HUES48 (cell line): ENCODE measurements around the gene ANKS1A.
"Not testable (repeated sequence)": the region's sequence is repeated elsewhere in the genome, so short reads cannot be mapped to it uniquely, and the experiment has no call there.

Source experiments
- H3K27ac ChIP-seq: one replicate; pipeline ENCODE4 v1.7.0; 2013; ENCODE audit warnings: low read depth, low read length, inconsistent platforms
- H3K27me3 ChIP-seq: 2 replicates; pipeline ENCODE4 v1.6.1; 2013; ENCODE audit warnings: mild to moderate bottlenecking, low read length; ENCODE audit not compliant: control insufficient read depth, insufficient read depth
- H3K36me3 ChIP-seq: 2 replicates; pipeline ENCODE4 v1.6.1; 2013; ENCODE audit warnings: low read length; ENCODE audit not compliant: control insufficient read depth, insufficient read depth
- H3K4me1 ChIP-seq: 2 replicates; pipeline ENCODE4 v1.6.1; 2013; ENCODE audit warnings: mild to moderate bottlenecking, low read length; ENCODE audit not compliant: control insufficient read depth, insufficient read depth
- H3K4me3 ChIP-seq: 2 replicates; pipeline ENCODE4 v1.5.1; 2013; ENCODE audit warnings: mild to moderate bottlenecking, low read depth, low read length
- H3K9ac ChIP-seq: 2 replicates; pipeline ENCODE4 v1.6.1; 2013; ENCODE audit warnings: mild to moderate bottlenecking, low read depth, low read length, moderate library complexity
- H3K9me3 ChIP-seq: 2 replicates; pipeline ENCODE4 v1.6.1; 2013; ENCODE audit warnings: low read length; ENCODE audit not compliant: control insufficient read depth, insufficient read depth

The ANKS1A gene

GRCh38 chr6:34994693-34995092 is 105.6 kb downstream of the ANKS1A start:
- H3K4me1 ChIP-seq = peaks cover 11% of the 10 kb centered on the region
- no peak overlapping the region for H3K27ac ChIP-seq
- no peaks in the 10 kb centered on the region for H3K27me3 ChIP-seq
- H3K36me3 ChIP-seq = peaks cover 65% of the 10 kb centered on the region
- no peak overlapping the region for H3K9ac ChIP-seq
- no peaks in the 10 kb centered on the region for H3K9me3 ChIP-seq
- no peak overlapping the region for H3K4me3 ChIP-seq

GRCh38 chr6:34998417-34998816 is 109.4 kb downstream of the ANKS1A start:
- not testable (repeated sequence) for H3K27me3 ChIP-seq, H3K4me3 ChIP-seq, H3K9ac ChIP-seq, H3K27ac ChIP-seq, H3K9me3 ChIP-seq, H3K4me1 ChIP-seq
- H3K36me3 ChIP-seq = peaks cover 32% of the 10 kb centered on the region

- H3K9ac ChIP-seq, H3K27ac ChIP-seq, H3K9me3 ChIP-seq, H3K4me3 ChIP-seq, H3K4me1 ChIP-seq, H3K27me3 ChIP-seq: not testable (repeated sequence)
- H3K36me3 ChIP-seq = peaks cover 26% of the 10 kb centered on the region
These were observed 110.1 kb downstream of the ANKS1A start for GRCh38 chr6:34999153-34999552.

GRCh38 chr6:34999962-35000361 is 110.9 kb downstream of the ANKS1A start:
- H3K4me1 ChIP-seq, H3K27me3 ChIP-seq, H3K9me3 ChIP-seq, H3K27ac ChIP-seq, H3K4me3 ChIP-seq, H3K9ac ChIP-seq: not testable (repeated sequence)
- H3K36me3 ChIP-seq = peaks cover 18% of the 10 kb centered on the region

GRCh38 chr6:35001349-35001748 is 112.3 kb downstream of the ANKS1A start:
- not testable (repeated sequence) for H3K9ac ChIP-seq, H3K36me3 ChIP-seq, H3K27me3 ChIP-seq, H3K4me1 ChIP-seq, H3K9me3 ChIP-seq, H3K4me3 ChIP-seq, H3K27ac ChIP-seq

- H3K36me3 ChIP-seq, H3K9ac ChIP-seq, H3K4me3 ChIP-seq, H3K27me3 ChIP-seq, H3K4me1 ChIP-seq, H3K27ac ChIP-seq, H3K9me3 ChIP-seq: not testable (repeated sequence)
These were observed 115.0 kb downstream of the ANKS1A start for GRCh38 chr6:35003886-35004530.

- H3K9ac ChIP-seq = no peak overlapping the region
- peaks cover 4% of the 10 kb centered on the region; the same call in 1 of the 2 replicates for H3K36me3 ChIP-seq
- no peaks in the 10 kb centered on the region for H3K4me1 ChIP-seq
- no peaks in the 10 kb centered on the region for H3K9me3 ChIP-seq
- no peak overlapping the region for H3K27ac ChIP-seq
- no peaks in the 10 kb centered on the region for H3K27me3 ChIP-seq
- no peak overlapping the region for H3K4me3 ChIP-seq
These were observed 118.0 kb downstream of the ANKS1A start for GRCh38 chr6:35007016-35007415.

GRCh38 chr6:35008858-35009257 is 119.8 kb downstream of the ANKS1A start:
- H3K9me3 ChIP-seq = no peaks in the 10 kb centered on the region
- peaks cover 4% of the 10 kb centered on the region; the same call in 1 of the 2 replicates for H3K36me3 ChIP-seq
- H3K4me1 ChIP-seq = no peaks in the 10 kb centered on the region
- H3K27me3 ChIP-seq = no peaks in the 10 kb centered on the region
- H3K9ac ChIP-seq = no peak overlapping the region
- H3K4me3 ChIP-seq = no peak overlapping the region
- no peak overlapping the region for H3K27ac ChIP-seq

- Histone ChIP-seq H3K27ac (no peak overlapping the region), H3K36me3 (peaks cover 4% of the 10 kb centered on the region; the same call in 1 of the 2 replicates), H3K9ac (no peak overlapping the region), H3K4me1 (peaks cover 3% of the 10 kb centered on the region; the same call in 1 of the 2 replicates), H3K9me3 (no peaks in the 10 kb centered on the region), H3K27me3 (no peaks in the 10 kb centered on the region), H3K4me3 (no peak overlapping the region)
These were observed 122.3 kb downstream of the ANKS1A start for GRCh38 chr6:35011096-35012041.

- no peaks in the 10 kb centered on the region for H3K27me3 ChIP-seq
- peaks cover 15% of the 10 kb centered on the region for H3K36me3 ChIP-seq
- no peak overlapping the region for H3K4me3 ChIP-seq
- no peak overlapping the region for H3K9ac ChIP-seq
- no peaks in the 10 kb centered on the region for H3K9me3 ChIP-seq
- peaks cover 3% of the 10 kb centered on the region for H3K4me1 ChIP-seq
- no peak overlapping the region for H3K27ac ChIP-seq
These were observed 124.6 kb downstream of the ANKS1A start for GRCh38 chr6:35013701-35014100.

- Histone ChIP-seq H3K4me1 (peaks cover 3% of the 10 kb centered on the region), H3K27ac (peak overlapping the region; percentile 53)
These were observed 125.3 kb downstream of the ANKS1A start for GRCh38 chr6:35014341-35014740.

More at GRCh38 chr6:35014341-35014740, 125.3 kb downstream of the ANKS1A start:
- no peak overlapping the region for H3K4me3 ChIP-seq
- H3K36me3 ChIP-seq = peaks cover 21% of the 10 kb centered on the region
- no peaks in the 10 kb centered on the region for H3K27me3 ChIP-seq
- H3K9ac ChIP-seq = no peak overlapping the region
- H3K9me3 ChIP-seq = no peaks in the 10 kb centered on the region
